ENCODE results near the gene CNPPD1. TPM values are rescaled to one million over a fixed set of nuclear protein-coding genes. Genes with fewer than 3 reads are reported as not detected.

CNPPD1 gene
- total RNA-seq, 1 donor from 2014 or later: 37.8 TPM

DNA sequence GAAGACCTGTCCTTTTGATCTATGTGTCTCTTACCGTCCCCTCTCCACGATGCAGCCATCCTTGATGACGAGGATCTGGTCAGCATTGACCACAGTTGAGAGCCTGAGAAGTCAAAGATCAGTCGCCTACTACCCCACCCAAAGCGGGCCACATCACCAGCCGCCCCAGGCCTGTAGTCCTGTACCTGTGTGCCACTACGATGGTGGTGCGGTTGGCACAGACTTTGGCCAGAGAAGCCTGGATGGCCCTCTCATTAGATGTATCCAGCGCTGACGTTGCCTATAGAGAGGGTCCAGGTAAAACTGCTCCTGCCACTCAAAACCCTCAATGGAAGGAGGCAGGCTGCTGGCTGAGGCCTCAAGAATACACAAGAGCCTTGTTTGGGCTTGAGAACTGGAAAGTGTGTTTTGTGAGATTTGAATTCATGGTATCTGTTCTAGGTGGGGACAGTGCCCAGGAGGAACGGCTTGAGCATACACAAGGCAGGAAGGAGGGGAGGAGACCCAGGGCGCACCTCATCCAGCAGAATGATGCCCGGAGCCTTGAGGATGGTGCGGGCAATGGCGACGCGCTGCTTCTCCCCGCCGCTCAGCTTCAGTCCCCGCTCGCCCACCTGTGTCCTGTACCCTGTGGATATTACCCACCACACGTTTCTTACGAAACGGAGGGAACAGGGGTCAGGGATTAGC is 33.6 kb upstream of the CNPPD1 start:
- peaks cover 23% of the 10 kb centered on the region for H3K4me1 Mint-ChIP-seq (ENCODE audit: unreplicated experiment)
- no peak for DNase-seq (ENCODE audit: extremely low spot score, unreplicated experiment)
- no peak overlapping the region for H3K27ac Mint-ChIP-seq
- H3K27me3 Mint-ChIP-seq: peaks cover 4% of the 10 kb centered on the region
- H3K4me3 Mint-ChIP-seq: no peak overlapping the region
- no peaks in the 10 kb centered on the region for H3K36me3 Mint-ChIP-seq
- TF ChIP-seq, protein P1, sequence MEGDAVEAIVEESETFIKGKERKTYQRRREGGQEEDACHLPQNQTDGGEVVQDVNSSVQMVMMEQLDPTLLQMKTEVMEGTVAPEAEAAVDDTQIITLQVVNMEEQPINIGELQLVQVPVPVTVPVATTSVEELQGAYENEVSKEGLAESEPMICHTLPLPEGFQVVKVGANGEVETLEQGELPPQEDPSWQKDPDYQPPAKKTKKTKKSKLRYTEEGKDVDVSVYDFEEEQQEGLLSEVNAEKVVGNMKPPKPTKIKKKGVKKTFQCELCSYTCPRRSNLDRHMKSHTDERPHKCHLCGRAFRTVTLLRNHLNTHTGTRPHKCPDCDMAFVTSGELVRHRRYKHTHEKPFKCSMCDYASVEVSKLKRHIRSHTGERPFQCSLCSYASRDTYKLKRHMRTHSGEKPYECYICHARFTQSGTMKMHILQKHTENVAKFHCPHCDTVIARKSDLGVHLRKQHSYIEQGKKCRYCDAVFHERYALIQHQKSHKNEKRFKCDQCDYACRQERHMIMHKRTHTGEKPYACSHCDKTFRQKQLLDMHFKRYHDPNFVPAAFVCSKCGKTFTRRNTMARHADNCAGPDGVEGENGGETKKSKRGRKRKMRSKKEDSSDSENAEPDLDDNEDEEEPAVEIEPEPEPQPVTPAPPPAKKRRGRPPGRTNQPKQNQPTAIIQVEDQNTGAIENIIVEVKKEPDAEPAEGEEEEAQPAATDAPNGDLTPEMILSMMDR (conservative IDR thresholded peaks at IDR 0.05): no peak
- no peaks in the 10 kb centered on the region for H3K9me3 Mint-ChIP-seq

- peaks cover 4% of the 10 kb centered on the region for H3K27me3 Mint-ChIP-seq
- TF ChIP-seq, protein P1 (conservative IDR thresholded peaks at IDR 0.05): no peak
- H3K4me3 Mint-ChIP-seq: no peak overlapping the region
- DNase-seq (ENCODE audit: extremely low spot score, unreplicated experiment): no peak
- no peaks in the 10 kb centered on the region for H3K9me3 Mint-ChIP-seq
- no peaks in the 10 kb centered on the region for H3K36me3 Mint-ChIP-seq
- H3K27ac Mint-ChIP-seq: peak overlapping the region; percentile 67
- peaks cover 18% of the 10 kb centered on the region for H3K4me1 Mint-ChIP-seq (ENCODE audit: unreplicated experiment)
Measured at GRCh38 chr2:219209236-219210195, 32.8 kb upstream of the CNPPD1 start.

DNA sequence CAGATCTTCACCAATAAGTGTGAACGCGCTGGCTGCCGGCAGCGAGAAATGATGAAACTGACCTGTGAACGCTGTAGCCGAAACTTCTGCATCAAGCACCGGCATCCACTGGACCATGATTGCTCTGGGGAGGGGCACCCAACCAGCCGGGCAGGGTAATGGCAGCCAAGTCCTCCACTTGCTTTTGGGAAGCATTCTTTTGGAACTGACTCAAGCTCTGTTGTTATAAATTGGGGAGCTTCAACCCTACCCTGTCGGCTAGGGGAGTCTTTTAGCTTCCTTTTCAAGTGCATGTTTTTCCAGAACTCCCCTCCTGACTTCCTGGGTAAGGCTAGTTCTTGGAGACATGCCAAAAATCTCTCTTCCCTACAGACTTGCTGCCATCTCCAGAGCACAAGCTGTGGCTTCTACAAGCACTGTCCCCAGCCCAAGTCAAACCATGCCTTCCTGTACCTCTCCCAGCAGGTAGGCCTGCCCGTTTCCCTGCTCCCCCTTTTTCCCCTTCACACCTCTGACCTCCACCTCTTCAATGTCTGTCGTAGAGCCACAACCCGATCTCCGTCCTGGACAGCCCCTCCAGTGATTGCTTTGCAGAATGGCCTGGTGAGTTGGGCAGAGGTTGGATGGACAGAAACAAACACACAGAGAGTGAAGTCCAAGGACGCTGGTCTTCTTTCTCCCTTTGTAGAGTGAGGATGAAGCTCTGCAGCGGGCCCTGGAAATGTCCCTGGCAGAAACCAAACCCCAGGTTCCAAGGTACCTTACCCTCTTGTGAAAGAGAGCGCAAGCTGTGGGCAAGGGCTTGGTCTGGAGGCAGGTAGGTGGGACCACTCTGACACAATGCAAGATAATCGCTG is 31.4 kb upstream of the CNPPD1 start:
- Mint-ChIP-seq H3K36me3 (no peaks in the 10 kb centered on the region), H3K27me3 (peaks cover 8% of the 10 kb centered on the region), H3K27ac (peak overlapping the region; percentile 98), H3K4me1 (ENCODE audit: unreplicated experiment) (peaks cover 18% of the 10 kb centered on the region), H3K4me3 (peak overlapping the region; percentile 97), H3K9me3 (no peaks in the 10 kb centered on the region)
- DNase-seq (ENCODE audit: extremely low spot score, unreplicated experiment): no peak
- TF ChIP-seq, protein P1 (conservative IDR thresholded peaks at IDR 0.05): no peak

GRCh38 chr2:219207134-219207883 is 30.6 kb upstream of the CNPPD1 start:
- no peak for DNase-seq (ENCODE audit: extremely low spot score, unreplicated experiment)
- Mint-ChIP-seq H3K4me3 (peak overlapping the region; percentile 97), H3K27ac (peak overlapping the region; percentile 98), H3K9me3 (no peaks in the 10 kb centered on the region), H3K36me3 (no peaks in the 10 kb centered on the region), H3K4me1 (ENCODE audit: unreplicated experiment) (peaks cover 18% of the 10 kb centered on the region), H3K27me3 (peaks cover 8% of the 10 kb centered on the region)
- TF ChIP-seq, protein P1 (conservative IDR thresholded peaks at IDR 0.05): no peak
